Central memory CD8-positive, alpha-beta T cell (primary cell): ENCODE measurements around the gene NRSN2.
A peak's percentile ranks its signal among the peaks of the same experiment; 100 is the strongest.

Experiments
- ATAC-seq: fragments of 150-1000 bp; cut with Tn5 transposase; replicated peaks from 2 replicates; pipeline ENCODE4 v1.10.0; 2022; ENCODE audit warnings: mild to moderate bottlenecking, moderate FRiP score, moderate number of reproducible peaks; ENCODE audit not compliant: poor library complexity, severe bottlenecking; ENCODE audit errors: extremely low read depth
- DNase-seq, 2 donors: peaks; one replicate each; pipeline ENCODE4 v3.0.0; 2021; ENCODE audit warnings: low spot score in 2 of 2
- H3K27ac Mint-ChIP-seq: one replicate; pipeline ENCODE4 v1.8.0; 2022; ENCODE audit warnings: low read depth, mild to moderate bottlenecking, moderate library complexity, mixed read lengths
- H3K27me3 Mint-ChIP-seq: one replicate; pipeline ENCODE4 v1.8.0; 2022; ENCODE audit warnings: mixed read lengths
- H3K36me3 Mint-ChIP-seq: one replicate; pipeline ENCODE4 v1.8.0; 2022; ENCODE audit warnings: mild to moderate bottlenecking, moderate library complexity, mixed read lengths; ENCODE audit not compliant: insufficient read depth
- H3K4me1 Mint-ChIP-seq: one replicate; pipeline ENCODE4 v1.8.0; 2022; ENCODE audit warnings: mixed read lengths
- H3K4me3 Mint-ChIP-seq: one replicate; pipeline ENCODE4 v1.8.0; 2022; ENCODE audit warnings: mild to moderate bottlenecking, moderate library complexity, mixed read lengths
- H3K9me3 Mint-ChIP-seq: one replicate; pipeline ENCODE4 v1.8.0; 2022; ENCODE audit warnings: mixed read lengths

The NRSN2 gene

DNA sequence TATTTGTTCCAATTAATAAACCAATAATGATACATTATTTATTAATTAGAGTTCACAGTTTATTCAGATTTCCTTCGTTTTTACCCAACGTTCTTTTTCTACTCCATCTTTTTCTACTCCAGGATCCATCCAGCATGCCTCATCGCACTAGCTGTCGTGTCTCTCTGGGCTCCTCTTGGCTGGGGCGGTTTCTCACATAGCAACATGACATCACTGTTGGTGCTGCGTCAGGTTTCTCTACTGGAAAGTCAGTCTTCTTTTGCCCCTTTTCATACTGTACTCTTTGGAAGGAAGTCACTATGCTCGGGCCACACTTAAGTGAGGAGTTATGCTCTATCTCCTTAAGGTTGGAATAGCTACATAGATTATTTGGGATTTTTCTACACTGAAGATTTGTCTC is 35.3 kb upstream of the NRSN2 start:
- Mint-ChIP-seq H3K4me3 (no peak overlapping the region), H3K27ac (no peak overlapping the region)

DNA sequence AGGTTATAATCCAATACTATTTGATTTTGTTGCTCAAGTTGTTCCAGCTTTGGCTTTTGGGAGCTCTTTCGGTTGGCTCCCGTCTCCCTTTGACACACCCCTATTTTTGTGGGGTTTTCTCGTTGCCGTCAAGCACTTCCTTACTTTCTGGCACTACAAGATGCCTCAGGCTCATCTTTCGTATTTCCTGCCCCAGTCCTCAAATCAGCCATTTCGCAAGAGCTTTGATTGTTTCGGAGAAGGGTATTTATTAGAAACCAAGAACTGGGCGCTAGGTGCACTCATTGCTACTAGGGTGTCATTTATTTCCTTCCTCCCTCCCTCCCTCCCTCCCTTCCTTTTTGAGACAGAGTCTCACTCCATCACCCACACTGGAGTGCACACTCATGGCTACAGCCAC is 34.8 kb upstream of the NRSN2 start:
- Mint-ChIP-seq H3K36me3 (peaks cover 2% of the 10 kb centered on the region), H3K4me3 (no peak overlapping the region), H3K4me1 (peaks cover 6% of the 10 kb centered on the region), H3K9me3 (no peaks in the 10 kb centered on the region), H3K27ac (no peak overlapping the region), H3K27me3 (no peaks in the 10 kb centered on the region)
- ATAC-seq = no peak
- no peak for DNase-seq

More for the DNA sequence above, 35.3 kb upstream of the NRSN2 start:
- Mint-ChIP-seq H3K27me3 (no peaks in the 10 kb centered on the region), H3K4me1 (peaks cover 6% of the 10 kb centered on the region), H3K36me3 (peaks cover 2% of the 10 kb centered on the region), H3K9me3 (no peaks in the 10 kb centered on the region)
- ATAC-seq (no peak), DNase-seq (no peak)

DNA sequence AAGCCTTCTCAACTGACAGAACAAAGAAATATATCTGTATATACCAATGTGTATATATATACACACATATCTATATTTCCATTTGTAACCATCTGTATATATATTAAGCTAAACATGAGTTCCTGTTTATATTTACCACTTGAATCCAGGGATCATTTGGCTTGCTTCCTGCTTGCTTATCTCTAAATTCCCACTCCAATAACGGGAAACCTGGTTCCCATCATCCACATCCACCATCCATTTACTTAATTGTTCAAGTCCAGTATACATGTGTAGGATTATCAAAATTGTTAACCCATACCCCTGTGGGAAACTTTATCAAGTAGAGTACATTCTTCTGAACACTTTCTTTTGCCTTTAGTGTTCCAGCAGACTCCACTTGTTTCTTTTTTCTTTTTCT is 34.0 kb upstream of the NRSN2 start:
- peaks cover 6% of the 10 kb centered on the region for H3K4me1 Mint-ChIP-seq
- H3K36me3 Mint-ChIP-seq = peaks cover 2% of the 10 kb centered on the region
- H3K9me3 Mint-ChIP-seq = no peaks in the 10 kb centered on the region
- DNase-seq = no peak
- no peaks in the 10 kb centered on the region for H3K27me3 Mint-ChIP-seq
- ATAC-seq = no peak
- no peak overlapping the region for H3K27ac Mint-ChIP-seq
- no peak overlapping the region for H3K4me3 Mint-ChIP-seq

DNA sequence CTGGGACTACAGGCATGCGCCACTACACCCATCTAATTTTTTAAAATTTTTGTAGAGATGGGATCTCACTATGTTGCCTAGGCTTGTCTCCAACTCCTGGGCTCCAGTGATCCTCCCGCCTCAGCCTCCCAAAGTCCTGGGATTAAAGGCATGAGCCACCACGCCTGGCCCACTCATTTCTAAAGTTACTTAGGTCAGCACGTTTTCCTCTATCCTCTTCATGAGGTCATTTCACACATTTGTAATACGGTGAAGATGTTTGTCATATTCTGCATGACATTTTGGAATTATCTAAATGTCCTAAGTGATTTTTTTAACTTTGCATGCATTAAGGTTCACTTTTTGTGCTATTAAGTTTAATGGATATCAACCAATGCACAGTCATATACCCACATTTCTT is 33.5 kb upstream of the NRSN2 start:
- DNase-seq (no peak), ATAC-seq (no peak)
- Mint-ChIP-seq H3K4me1 (peaks cover 6% of the 10 kb centered on the region), H3K27ac (no peak overlapping the region), H3K9me3 (no peaks in the 10 kb centered on the region), H3K4me3 (no peak overlapping the region), H3K36me3 (peaks cover 2% of the 10 kb centered on the region), H3K27me3 (no peaks in the 10 kb centered on the region)

DNA sequence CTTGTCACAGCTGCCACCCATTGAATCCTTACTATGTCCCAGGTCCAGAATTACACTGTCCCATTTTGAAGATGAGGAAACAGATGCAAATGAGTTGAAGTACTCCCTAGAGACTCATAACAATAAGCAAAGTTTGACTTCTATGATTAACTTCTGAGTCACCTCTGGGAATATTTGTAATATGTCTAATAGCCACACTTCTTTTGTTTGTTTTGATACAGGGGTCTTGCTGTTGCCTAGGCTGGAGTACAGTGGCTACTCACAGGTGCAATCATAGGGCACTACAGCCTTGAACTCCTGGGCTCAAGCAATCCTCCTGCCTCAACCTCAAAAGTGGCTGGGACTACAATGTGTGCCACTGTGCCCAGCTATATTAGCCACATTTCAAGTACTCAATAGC is 33.0 kb upstream of the NRSN2 start:
- no peak overlapping the region for H3K27ac Mint-ChIP-seq
- peaks cover 6% of the 10 kb centered on the region for H3K4me1 Mint-ChIP-seq
- ATAC-seq (no peak), DNase-seq (no peak)
- H3K27me3 Mint-ChIP-seq = no peaks in the 10 kb centered on the region
- no peak overlapping the region for H3K4me3 Mint-ChIP-seq
- no peaks in the 10 kb centered on the region for H3K9me3 Mint-ChIP-seq
- H3K36me3 Mint-ChIP-seq = peaks cover 2% of the 10 kb centered on the region

DNA sequence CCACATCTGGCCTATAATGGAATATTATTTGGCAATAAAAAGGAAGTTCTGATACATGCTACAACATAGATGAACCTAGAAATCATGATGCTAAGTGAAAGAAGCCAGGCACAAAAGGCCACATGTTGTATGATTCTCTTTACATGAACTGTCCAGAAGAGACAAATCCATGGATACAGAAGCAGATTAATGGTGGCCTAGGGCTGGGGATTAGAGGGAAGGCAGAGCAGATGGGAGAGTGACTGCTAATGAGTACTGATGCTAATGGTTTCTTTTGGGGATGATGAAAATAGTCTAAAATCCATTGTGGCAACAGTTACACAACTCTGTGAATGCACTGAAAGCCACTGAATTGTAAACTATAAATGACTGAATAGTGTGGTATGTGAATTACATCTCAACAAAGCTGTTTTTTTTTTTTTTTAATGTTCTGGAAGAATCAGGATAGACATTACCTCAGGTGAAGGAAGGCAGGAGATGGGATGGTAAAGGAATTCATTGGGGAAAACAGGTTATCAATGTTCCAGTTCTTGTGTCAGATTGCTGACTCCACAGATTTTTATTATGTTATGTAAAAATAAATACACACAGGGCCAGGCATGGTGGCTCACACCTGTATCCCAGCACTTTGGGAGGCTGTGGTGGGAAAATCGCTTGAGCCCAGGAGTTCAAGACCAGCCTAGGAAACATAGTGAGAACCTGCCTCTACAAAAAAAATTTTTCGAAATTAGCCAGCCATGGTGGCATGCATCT is 30.4 kb upstream of the NRSN2 start:
- no peaks in the 10 kb centered on the region for H3K9me3 Mint-ChIP-seq
- no peak overlapping the region for H3K27ac Mint-ChIP-seq
- ATAC-seq (no peak), DNase-seq (no peak)
- no peaks in the 10 kb centered on the region for H3K36me3 Mint-ChIP-seq
- H3K4me3 Mint-ChIP-seq = no peak overlapping the region
- no peaks in the 10 kb centered on the region for H3K4me1 Mint-ChIP-seq
- H3K27me3 Mint-ChIP-seq = no peaks in the 10 kb centered on the region

DNA sequence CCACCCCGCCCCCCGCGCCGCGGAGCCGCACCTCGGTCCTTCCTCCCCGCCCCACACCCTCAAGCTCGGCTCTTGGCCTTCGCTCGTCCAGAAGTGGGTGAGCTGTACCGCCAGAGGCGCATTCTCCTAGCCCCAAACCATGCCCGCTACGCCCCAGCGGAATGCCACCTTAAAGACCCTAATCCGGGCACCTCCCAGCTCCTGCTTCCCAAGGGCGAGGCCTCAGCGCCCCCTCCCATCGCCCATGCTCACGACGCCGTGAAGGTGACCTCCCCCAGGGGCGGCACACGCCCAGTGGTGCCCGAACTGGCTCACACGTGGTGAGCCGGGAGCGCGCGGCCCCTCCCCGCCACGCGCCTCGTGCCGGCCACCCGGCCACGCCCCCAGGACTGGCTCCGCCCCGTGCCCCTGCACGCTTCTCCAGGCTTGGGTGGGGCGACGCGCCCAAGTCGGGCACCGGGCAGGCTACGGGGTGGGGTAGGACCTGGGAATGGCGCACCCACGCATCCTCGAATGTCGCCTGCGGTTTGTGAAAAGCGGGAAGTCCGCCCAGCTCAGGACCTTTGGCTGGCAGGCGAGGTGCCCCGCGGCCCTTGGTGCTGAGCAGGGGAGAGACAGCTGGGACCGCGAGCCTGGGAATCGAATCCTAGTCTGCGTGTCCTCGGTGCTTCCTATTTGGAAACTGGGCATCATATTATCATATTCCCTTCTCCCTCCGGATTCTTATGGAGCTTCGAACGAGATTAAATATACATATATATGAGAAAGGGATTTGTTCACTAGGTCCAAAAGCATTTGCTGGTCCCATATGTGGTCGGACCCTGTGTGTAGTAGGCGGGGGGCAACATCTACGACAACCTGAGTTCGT is 22.5 kb upstream of the NRSN2 start:
- Mint-ChIP-seq H3K27me3 (no peaks in the 10 kb centered on the region), H3K27ac (peak overlapping the region; percentile 44), H3K9me3 (no peaks in the 10 kb centered on the region), H3K4me3 (peak overlapping the region; percentile 89), H3K4me1 (peaks cover 10% of the 10 kb centered on the region), H3K36me3 (peaks cover 3% of the 10 kb centered on the region)
- DNase-seq (peak; percentile 78 to 87), ATAC-seq (peak; percentile 60)

DNA sequence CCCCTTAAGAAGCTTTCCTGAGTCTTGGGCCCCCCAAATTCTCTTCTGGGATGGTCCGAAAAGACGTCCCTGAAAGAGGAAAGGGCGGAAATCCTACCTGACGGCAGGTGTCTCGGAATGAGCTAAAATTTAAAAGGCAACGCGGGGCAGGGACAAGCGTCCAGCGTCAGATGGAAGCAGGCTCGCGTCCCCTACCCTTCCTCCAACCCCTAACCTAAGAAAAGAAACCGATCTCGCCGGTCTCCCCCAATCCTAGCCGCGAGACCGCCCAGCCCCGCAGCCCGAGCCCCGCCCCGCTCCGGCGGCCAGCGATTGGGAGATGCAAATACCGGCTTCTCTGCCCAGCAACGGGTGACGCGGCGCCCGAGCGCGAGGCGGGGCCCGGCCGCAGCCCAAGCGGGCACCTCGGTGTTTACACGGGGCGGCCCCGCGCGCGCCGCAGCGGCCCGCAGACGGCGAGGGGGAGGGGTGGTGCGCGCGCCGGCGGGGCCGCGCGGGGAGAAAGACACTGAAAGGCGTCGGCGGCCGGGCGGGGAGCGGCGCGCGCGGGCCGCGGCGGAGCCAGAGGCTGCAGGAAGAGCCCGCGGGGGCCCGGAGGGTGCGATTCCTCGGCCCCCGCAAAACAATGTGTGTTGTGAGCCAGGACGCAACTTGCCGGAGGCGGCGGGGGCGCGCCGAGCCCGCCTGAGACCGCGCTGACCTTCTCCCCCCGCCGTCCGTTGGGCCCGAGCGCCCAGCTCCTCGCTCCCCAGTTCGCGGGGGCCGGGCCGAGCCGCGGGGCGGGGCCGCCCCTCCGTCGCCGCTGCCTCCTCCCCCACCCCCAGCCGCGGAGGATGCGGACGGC is 21.6 kb upstream of the NRSN2 start, which contains the start of gene SOX12:
SOX12 (plus strand) TSS at position 508 of the 844 bp plus-strand sequence. CDS start 373 bp downstream, outside the sequence.
- Mint-ChIP-seq H3K4me3 (peak within 1 kb of the TSS; percentile 89), H3K27ac (peak within 1 kb of the TSS; percentile 44), H3K36me3 (peaks cover 3% of the 10 kb centered on the region), H3K27me3 (no peaks in the 10 kb centered on the region), H3K9me3 (no peaks in the 10 kb centered on the region), H3K4me1 (peaks cover 10% of the 10 kb centered on the region)
- ATAC-seq (peak; percentile 81), DNase-seq (peak; percentile 90 to 96)

DNA sequence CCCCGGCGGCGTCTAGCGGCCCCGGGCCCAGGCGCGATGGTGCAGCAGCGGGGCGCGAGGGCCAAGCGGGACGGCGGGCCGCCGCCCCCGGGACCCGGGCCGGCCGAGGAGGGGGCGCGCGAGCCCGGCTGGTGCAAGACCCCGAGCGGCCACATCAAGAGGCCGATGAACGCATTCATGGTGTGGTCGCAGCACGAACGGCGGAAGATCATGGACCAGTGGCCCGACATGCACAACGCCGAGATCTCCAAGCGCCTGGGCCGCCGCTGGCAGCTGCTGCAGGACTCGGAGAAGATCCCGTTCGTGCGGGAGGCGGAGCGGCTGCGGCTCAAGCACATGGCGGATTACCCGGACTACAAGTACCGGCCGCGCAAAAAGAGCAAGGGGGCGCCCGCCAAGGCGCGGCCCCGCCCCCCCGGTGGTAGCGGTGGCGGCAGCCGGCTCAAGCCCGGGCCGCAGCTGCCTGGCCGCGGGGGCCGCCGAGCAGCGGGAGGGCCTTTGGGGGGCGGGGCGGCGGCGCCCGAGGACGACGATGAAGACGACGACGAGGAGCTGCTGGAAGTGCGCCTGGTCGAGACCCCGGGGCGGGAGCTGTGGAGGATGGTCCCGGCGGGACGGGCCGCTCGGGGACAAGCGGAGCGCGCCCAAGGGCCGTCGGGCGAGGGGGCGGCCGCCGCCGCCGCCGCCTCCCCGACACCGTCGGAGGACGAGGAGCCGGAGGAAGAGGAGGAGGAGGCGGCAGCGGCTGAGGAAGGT is 20.8 kb upstream of the NRSN2 start:
- DNase-seq (peak; percentile 19 to 29), ATAC-seq (no peak)
- H3K36me3 Mint-ChIP-seq = peaks cover 3% of the 10 kb centered on the region
- H3K9me3 Mint-ChIP-seq = no peaks in the 10 kb centered on the region
- H3K27me3 Mint-ChIP-seq = no peaks in the 10 kb centered on the region
- peak overlapping the region; percentile 89 for H3K4me3 Mint-ChIP-seq
- H3K4me1 Mint-ChIP-seq = peaks cover 10% of the 10 kb centered on the region
- no peak overlapping the region for H3K27ac Mint-ChIP-seq

DNA sequence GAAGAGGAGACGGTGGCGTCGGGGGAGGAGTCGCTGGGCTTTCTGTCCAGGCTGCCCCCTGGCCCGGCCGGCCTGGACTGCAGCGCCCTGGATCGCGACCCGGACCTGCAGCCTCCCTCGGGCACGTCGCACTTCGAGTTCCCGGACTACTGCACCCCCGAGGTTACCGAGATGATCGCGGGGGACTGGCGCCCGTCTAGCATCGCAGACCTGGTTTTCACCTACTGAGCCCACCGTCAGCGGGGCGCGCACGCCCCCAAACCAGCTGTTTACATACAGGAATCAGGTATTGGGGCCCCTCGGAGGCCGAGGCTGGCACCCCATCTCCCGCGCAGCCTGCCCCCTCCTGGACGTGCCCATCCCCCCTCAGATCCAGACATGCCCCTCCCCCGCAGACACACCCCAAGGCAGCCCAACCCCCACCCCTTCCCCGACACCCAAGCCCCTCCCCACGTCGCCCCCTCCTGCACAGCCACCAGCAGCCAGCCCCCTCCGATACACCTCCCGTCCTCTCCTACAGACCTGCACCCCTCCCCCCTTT is 20.2 kb upstream of the NRSN2 start:
- Mint-ChIP-seq H3K4me1 (peaks cover 10% of the 10 kb centered on the region), H3K27ac (peak overlapping the region; percentile 62), H3K9me3 (no peaks in the 10 kb centered on the region), H3K36me3 (peaks cover 3% of the 10 kb centered on the region), H3K27me3 (no peaks in the 10 kb centered on the region), H3K4me3 (peak overlapping the region; percentile 68)
- DNase-seq = no peak
- no peak for ATAC-seq

DNA sequence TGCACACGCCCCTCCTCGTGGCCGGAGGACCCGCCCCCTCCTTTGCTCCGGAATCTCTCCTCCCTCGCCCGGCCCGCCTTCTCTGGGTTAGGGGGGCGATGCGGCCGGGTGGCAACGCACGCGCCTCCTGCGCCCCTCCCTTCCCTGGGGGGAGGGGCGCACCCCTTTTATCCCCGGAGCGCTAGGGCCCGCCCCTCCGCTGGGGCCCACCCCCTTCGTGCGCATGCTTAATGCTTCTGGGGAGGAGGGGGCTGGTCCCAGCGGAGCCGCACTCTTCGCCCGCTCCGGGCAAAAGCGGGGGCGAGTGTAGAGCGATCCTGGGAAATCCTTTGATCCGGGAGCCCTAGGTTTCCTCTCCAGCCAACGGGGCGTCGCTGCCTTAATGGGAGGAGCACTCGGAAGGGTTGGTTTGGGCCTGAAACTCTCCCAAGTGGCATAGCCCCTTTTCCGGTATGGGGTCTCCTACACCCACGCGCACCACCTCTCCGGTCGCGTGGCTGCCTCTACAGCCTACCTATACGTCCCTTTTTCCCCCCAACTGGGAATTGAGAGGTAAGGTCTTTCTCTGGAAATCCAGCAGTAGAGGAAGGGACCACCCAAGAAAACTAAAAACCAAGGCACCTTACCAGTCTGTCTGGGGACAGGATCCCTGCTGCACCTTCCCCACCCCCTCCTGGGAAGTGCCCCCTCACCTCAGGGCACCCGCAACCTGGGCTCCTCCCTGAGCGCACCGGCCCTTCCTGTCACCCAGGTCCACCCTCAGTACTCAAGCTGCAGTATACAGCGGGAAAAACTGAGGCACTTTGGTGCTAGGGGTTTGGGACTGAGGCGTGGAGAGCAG is 19.5 kb upstream of the NRSN2 start:
- peak overlapping the region; percentile 68 for H3K4me3 Mint-ChIP-seq
- H3K27me3 Mint-ChIP-seq = no peaks in the 10 kb centered on the region
- H3K36me3 Mint-ChIP-seq = peaks cover 3% of the 10 kb centered on the region
- peak overlapping the region; percentile 77 for H3K27ac Mint-ChIP-seq
- H3K9me3 Mint-ChIP-seq = no peaks in the 10 kb centered on the region
- DNase-seq (peak; percentile 36 to 48), ATAC-seq (no peak)
- peaks cover 10% of the 10 kb centered on the region for H3K4me1 Mint-ChIP-seq
